Stomach smooth muscle (tissue), 2 donors: ENCODE data around the gene HARS1.
A peak's percentile ranks its signal among the peaks of the same experiment; 100 is the strongest.
"Not testable (repeated sequence)": the region's sequence is repeated elsewhere in the genome, so short reads cannot be mapped to it uniquely, and the experiment has no call there.

Source experiments
- H3K27ac ChIP-seq: one replicate; pipeline ENCODE4 v1.7.0; 2013; ENCODE audit warnings: mild to moderate bottlenecking, low read length, inconsistent platforms
- H3K27me3 ChIP-seq, 2 donors: one replicate each; pipeline ENCODE4 v1.7.0; 2013; ENCODE audit warnings: low read length in 2 of 2; ENCODE audit not compliant: insufficient read depth in 2 of 2, control insufficient read depth in 1 of 2
- H3K36me3 ChIP-seq, 2 donors: one replicate each; pipeline ENCODE4 v1.7.0; 2013; ENCODE audit warnings: low read length in 2 of 2; ENCODE audit not compliant: control insufficient read depth in 2 of 2, insufficient read depth in 2 of 2
- H3K4me1 ChIP-seq: one replicate; pipeline ENCODE4 v1.7.0; 2013; ENCODE audit warnings: low read length; ENCODE audit not compliant: control insufficient read depth, insufficient read depth
- H3K4me3 ChIP-seq, 2 donors: one replicate each; pipeline ENCODE4 v1.7.0; 2013; ENCODE audit warnings: low read length in 2 of 2
- H3K9ac ChIP-seq, 2 donors: one replicate each; pipeline ENCODE4 v1.7.0; 2013; ENCODE audit warnings: low read length in 2 of 2, mild to moderate bottlenecking in 1 of 2
- H3K9me3 ChIP-seq, 2 donors: one replicate each; pipeline ENCODE4 v1.7.0; 2013; ENCODE audit warnings: low read length in 2 of 2; ENCODE audit not compliant: control insufficient read depth in 2 of 2
- donor health status: healthy.
- donor health status: Pancreatic carcinoma.

HARS1 gene

GRCh38 chr5:140647042-140647419 is 44.1 kb downstream of the HARS1 start:
- H3K36me3 ChIP-seq = peaks cover 33 to 35% of the 10 kb centered on the region in 2 donors
- H3K27ac ChIP-seq = peak overlapping the region; percentile 75
- no peaks in the 10 kb centered on the region for H3K9me3 ChIP-seq
- peak overlapping the region; percentile 88 to 92 for H3K9ac ChIP-seq
- peaks cover 17% of the 10 kb centered on the region for H3K4me1 ChIP-seq
- no peaks in the 10 kb centered on the region for H3K27me3 ChIP-seq
- H3K4me3 ChIP-seq = peak overlapping the region; percentile 92 to 99

DNA sequence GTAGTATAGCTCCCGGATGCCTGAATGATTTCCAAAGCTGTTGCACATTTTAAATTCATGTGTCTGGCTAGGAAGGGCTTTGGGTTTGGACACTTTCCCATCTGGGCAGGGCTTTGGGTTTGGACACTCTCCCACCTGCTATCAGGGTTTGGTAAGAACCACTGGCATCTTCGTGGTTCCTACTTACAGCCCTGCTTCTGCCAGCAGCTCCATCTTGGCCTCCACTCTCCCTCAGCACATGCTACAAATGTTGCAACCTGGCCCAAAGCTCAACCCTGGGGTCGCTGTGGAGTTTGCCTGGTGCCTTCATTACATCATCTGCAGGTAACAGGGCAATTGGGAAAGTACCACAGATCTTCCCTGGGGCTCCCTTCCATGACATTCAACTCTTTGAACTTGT is 48.5 kb downstream of the HARS1 start:
- Histone ChIP-seq H3K27me3 (no peaks in the 10 kb centered on the region), H3K36me3 (peaks cover 23 to 26% of the 10 kb centered on the region in 2 donors), H3K9me3 (no peaks in the 10 kb centered on the region), H3K4me3 (no peak overlapping the region), H3K4me1 (peaks cover 23% of the 10 kb centered on the region), H3K27ac (no peak overlapping the region), H3K9ac (no peak overlapping the region)

DNA sequence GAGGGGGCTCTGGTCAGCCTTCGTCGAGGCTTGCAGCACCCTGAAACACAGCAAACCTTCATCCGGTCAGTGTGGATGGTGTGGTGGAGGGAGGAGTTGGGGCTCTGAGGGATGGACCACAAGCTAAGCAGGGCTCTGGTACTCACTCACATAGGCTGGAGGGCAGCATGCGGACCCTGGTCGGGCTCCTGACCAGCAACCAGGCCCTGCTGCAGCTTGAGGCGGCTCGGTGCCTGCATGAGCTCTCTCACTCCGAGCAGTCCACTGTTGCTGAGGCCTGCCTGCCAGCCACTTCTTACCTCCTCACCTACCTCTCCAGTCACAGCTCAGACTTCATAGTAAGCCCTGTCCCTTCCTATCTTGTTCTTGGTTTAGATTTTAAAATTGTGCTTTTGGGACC is 49.5 kb downstream of the HARS1 start:
- no peak overlapping the region for H3K4me3 ChIP-seq
- H3K36me3 ChIP-seq = peaks cover 23 to 26% of the 10 kb centered on the region in 2 donors
- H3K9me3 ChIP-seq = no peaks in the 10 kb centered on the region
- H3K27me3 ChIP-seq = no peaks in the 10 kb centered on the region
- no peak overlapping the region for H3K9ac ChIP-seq
- H3K4me1 ChIP-seq = peaks cover 19% of the 10 kb centered on the region
- no peak overlapping the region for H3K27ac ChIP-seq

DNA sequence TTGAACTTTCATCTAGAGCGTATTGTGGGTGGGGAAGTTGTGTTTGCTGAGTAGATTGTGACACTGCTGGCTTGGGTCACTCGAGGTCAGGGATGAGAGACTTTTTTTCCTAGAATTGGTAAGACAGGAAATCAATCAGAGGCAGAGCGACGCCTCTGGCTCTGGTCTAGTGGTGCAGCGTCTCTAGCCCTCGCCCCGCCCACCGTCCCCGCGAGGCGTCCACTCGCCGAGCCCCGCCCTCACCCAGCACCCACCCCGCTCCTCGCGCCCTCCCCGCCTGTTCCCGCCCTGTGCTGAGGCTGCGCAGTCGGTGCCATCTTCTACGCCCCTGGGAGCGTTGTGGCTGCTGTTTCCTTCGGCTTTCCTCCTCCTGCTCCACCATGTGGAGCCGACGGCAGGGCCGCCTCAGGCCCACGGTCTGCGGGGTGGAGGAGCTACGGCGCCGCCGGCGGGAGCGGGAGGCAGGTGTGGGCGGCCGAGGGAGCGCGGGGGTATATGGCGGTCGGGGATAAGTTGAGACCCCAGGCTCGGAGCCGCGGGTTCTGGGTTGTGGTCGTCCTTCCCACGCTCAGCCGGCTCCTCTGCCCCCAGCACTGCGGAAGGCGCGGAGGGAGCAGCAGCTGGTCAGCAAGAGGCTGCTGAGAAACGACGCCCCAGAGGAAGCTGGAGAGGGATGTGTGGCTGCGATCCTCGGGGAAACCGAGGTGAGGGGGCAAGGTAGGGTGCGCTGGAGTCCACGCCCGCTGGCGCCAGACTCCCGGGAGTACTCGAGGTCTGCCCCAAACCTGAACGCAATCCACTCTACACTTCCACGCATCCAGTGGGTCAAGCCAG is 51.8 kb downstream of the HARS1 start, which contains the start of gene TMCO6:
TSS of gene TMCO6 (plus strand) at position 304 of the 834 bp plus-strand sequence. CDS start at position 381, 77 bp downstream.
- Histone ChIP-seq H3K9me3 (no peaks in the 10 kb centered on the region), H3K36me3 (peaks cover 14% of the 10 kb centered on the region in 2 donors), H3K4me3 (peak within 1 kb of the TSS; percentile 59 to 85), H3K9ac (peak within 1 kb of the TSS; percentile 81 to 85), H3K27ac (peak within 1 kb of the TSS; percentile 85), H3K4me1 (peaks cover 12% of the 10 kb centered on the region), H3K27me3 (no peaks in the 10 kb centered on the region)

GRCh38 chr5:140638898-140639147 is 52.3 kb downstream of the HARS1 start:
- Histone ChIP-seq H3K27ac (peak overlapping the region; percentile 85), H3K4me1 (peaks cover 12% of the 10 kb centered on the region), H3K4me3 (peak overlapping the region; percentile 59 to 85), H3K9ac (peak overlapping the region; percentile 79 to 85)
- H3K36me3 ChIP-seq, H3K9me3 ChIP-seq, H3K27me3 ChIP-seq: not testable (repeated sequence)

DNA sequence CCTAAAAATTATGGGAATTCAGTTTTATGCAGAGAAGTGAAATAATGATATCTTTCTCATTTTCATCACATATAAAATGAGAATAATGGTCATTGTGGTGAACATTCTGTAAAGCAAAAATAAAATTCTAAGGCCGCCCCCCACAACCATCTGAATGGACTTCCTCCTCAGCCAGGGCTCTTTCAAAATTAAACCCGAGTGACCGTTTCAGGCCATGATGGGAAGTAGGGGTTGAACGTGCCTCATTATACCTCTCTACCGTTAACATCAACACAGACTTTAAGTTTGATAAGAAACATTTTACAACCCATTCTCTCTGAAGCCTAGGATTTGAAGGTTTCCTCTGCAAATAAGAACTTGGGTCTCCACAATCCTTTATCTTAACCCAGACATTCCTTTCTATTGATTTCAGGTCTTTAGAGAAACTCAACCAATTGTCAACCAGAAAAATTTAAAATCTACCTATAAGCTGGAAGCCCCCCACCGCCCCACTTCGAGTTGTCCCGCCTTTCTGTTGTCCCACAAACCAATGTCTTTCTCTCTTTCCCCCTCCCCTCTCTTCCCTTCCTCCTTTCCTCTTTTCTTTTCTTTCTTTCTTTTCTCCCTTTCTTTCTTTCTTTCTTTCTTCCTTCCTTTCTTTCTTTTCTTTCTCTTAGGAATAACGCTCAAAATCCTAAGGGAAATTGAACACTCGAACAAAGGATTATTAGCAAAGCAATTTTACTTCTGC is 53.6 kb downstream of the HARS1 start:
- peaks cover 20% of the 10 kb centered on the region for H3K4me1 ChIP-seq
- H3K4me3 ChIP-seq = no peak overlapping the region
- H3K36me3 ChIP-seq = peaks cover under 1 to 2% of the 10 kb centered on the region in 2 donors
- no peak overlapping the region for H3K9ac ChIP-seq
- H3K27me3 ChIP-seq = no peaks in the 10 kb centered on the region
- H3K27ac ChIP-seq = no peak overlapping the region
- no peaks in the 10 kb centered on the region for H3K9me3 ChIP-seq

DNA sequence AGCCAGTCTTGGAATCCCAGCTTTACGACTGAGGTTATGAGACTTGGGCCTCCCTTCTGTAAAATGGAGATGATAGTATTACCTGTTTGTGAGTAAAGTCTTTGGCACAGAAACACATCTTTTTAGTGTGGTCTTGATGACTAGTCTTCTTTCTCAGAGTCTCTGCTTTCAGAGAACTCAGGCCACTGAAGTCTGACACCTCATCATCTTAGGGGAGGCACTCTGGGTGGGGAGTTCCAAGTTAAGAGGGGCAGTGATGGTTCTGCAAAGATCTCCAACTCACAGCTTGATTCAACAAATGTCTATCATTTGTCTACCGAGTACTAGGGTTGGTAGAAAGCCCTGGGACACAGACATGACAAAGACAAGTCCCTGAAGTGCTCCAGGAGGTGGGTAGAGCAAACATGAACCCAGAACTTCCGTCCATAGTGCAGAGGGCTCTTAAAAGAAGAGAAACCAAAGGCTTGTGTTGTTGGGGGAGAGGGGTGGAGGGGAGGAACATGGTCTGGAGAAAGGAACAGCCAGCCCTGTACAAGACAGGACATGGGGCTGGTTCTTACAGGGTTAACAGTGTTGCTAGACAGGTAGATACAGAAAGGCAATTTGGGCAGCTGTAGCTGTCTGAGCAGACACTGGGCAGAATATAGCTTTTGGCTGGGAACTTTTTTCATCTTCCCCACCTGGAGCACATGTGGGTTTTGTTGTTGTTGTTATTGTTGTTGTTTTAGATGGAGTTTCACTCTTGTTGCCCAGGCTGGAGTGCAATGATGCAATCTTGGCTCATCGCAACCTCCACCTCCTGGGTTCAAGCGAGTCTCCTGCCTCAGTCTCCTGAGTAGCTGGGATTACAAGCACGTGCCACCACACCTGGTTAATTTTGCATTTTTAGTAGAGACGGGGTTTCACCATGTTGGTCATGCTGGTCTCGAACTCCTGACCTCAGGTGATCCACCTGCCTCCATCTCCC is 55.6 kb downstream of the HARS1 start:
- H3K9me3 ChIP-seq = no peaks in the 10 kb centered on the region
- no peak overlapping the region for H3K4me3 ChIP-seq
- no peaks in the 10 kb centered on the region for H3K27me3 ChIP-seq
- no peak overlapping the region for H3K27ac ChIP-seq
- no peaks in the 10 kb centered on the region for H3K36me3 ChIP-seq
- H3K9ac ChIP-seq = no peak overlapping the region
- peaks cover 33% of the 10 kb centered on the region for H3K4me1 ChIP-seq

DNA sequence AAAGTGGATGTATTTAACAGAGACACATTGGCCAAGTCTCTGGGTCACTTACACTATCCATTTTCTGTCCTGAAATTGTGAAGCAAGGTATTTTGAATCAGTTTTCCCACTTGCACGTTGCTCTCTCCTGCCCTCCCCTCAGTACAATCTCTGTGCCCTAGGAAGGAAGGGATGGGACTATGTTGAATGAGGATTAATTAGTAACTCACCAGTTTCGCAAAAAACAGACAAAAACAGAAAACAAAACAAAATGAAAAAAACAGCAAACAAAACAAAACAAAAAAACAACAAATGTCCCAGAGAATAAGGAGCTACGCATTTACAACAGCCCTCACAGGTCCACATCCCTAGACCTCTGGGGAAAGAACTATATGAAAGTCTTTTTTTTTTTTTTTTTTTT is 57.1 kb downstream of the HARS1 start:
- Histone ChIP-seq H3K9ac (no peak overlapping the region), H3K27ac (no peak overlapping the region), H3K4me3 (no peak overlapping the region), H3K4me1 (peaks cover 22% of the 10 kb centered on the region), H3K9me3 (no peaks in the 10 kb centered on the region), H3K36me3 (no peaks in the 10 kb centered on the region), H3K27me3 (no peaks in the 10 kb centered on the region)

GRCh38 chr5:140633501-140633900 is 57.7 kb downstream of the HARS1 start:
- peak overlapping the region; percentile 67 to 75 for H3K9ac ChIP-seq
- no peaks in the 10 kb centered on the region for H3K36me3 ChIP-seq
- H3K27ac ChIP-seq = peak overlapping the region; percentile 49
- no peaks in the 10 kb centered on the region for H3K9me3 ChIP-seq
- H3K27me3 ChIP-seq = no peaks in the 10 kb centered on the region
- H3K4me3 ChIP-seq = peak overlapping the region; percentile 71 to 88
- H3K4me1 ChIP-seq = peaks cover 20% of the 10 kb centered on the region

- no peaks in the 10 kb centered on the region for H3K27me3 ChIP-seq
- H3K4me1 ChIP-seq = peaks cover 20% of the 10 kb centered on the region
- H3K4me3 ChIP-seq = peak within 1 kb of the TSS; percentile 71 to 88
- no peaks in the 10 kb centered on the region for H3K36me3 ChIP-seq
- peak within 1 kb of the TSS; percentile 49 for H3K27ac ChIP-seq
- H3K9me3 ChIP-seq = no peaks in the 10 kb centered on the region
- peak within 1 kb of the TSS; percentile 67 to 75 for H3K9ac ChIP-seq
Observed at GRCh38 chr5:140633021-140633471, 58.1 kb downstream of the HARS1 start, which contains the start of gene CD14. Gene CD14 (minus strand): TSS chr5:140633175. CDS start chr5:140633071, 104 bp downstream.
